HG03520 (cell line): ENCODE results near the gene LPP.

Experiments
- ATAC-seq: cut with Tn5 transposase; IDR thresholded peaks from one replicate; pipeline ENCODE4 v1.9.1; 2021; ENCODE audit warnings: mild to moderate bottlenecking, moderate library complexity; ENCODE audit not compliant: unreplicated experiment

The LPP gene

DNA sequence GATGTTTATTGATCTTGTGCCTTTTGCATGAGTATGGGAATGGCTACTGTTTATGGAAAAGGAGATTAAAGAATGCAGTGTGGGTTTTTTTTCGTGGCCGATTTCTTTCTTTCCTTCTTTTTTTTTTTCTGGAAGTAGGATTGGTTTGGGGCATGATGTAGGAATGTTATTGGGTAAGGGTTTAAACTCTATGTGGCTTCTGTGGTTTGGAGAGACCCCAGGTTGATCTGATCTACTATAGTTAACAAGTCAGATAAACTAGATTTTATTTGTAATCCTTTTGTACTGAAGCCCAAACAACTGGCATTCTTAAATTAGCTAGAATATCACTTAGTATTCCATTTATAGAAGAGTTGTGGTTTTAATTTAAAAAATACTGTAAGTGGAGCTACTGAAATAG is 304.8 kb downstream of the LPP start:
- no peak for ATAC-seq

DNA sequence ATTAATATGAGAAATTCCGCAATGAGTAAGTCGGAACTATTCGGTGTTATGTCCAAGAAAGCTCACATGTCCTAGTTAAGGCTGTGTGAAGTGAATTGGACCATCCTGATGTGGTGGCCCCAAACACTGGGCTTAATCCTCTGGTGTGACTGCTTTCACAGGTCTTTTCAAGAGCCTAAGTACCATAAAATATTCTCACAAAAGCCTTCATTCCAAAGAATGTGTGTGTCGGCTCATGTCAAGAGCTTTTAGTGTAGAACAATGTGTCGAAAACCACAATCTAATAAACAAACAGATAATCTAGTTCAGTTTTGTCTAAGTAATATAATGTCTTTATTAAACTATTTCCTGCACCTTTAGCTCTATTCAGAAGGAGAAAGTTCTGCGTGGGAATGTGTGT is 311.4 kb downstream of the LPP start:
- ATAC-seq: no peak

DNA sequence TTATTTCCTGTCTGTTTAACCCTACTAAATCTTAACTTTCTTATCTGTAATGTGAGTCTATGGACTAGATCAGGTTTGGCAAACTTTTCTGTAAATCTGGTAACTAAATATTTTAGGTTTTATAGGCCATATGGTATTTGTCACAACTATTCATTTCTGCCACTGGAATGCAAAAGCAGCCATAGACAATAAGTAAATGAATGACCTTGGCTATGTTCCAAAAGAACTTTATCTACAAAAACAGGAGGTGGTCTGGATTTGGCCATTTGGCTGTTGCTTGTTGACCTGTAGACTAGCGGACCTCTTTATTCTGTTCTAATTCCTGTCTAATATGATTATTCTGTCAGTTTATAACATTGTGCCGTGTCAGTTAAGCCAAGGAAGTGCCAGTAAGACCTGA is 314.2 kb downstream of the LPP start:
- ATAC-seq: no peak

DNA sequence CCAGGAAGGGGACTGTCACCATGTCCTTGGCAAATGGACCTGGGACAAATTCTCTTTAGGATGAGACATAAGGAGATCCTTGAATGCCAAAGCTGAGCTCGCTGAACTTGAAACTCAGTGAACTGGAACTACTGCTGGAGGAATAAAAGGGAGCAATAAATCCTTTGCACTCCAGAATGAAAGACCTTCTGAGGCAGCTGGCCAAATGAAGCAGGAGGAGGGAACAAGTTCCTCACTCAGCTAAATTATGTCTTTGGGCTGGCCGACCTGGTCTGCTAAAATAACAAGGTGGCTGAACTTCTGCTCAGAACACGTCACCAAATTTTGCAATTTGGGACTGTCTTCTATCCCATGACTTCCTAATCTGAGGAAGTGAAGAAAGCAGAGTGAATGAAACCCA is 314.7 kb downstream of the LPP start:
- no peak for ATAC-seq

DNA sequence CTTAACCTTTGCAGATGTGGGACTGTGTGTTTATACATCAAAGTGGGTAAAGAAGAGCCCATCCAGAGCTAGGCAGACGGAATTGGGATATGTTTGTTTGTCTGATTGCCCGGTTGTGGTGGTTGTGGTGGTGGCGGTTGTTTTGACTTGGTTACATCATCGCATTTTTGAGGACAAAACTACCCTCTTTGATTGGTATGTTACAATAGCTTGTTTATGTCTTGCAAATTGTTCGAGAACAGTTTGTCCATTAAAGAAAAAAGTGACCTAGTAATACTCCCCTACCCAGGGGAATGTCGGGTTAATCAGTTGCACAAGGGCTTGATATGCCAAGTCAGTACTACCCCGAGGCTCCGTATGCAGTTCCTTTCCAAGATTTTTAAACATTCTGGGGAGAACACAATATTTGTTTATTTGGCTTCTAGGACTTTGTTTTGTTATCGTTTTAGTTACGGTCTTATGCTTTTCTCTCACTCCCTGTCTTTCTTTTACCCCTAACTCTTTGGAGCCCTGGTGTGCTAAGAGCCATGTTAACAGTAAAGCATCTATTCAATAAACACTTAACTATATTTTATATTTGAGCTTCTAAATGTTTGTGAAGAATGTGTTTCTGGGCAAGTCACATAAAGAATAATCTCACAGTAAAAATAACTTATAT is 315.4 kb downstream of the LPP start:
- ATAC-seq: no peak

DNA sequence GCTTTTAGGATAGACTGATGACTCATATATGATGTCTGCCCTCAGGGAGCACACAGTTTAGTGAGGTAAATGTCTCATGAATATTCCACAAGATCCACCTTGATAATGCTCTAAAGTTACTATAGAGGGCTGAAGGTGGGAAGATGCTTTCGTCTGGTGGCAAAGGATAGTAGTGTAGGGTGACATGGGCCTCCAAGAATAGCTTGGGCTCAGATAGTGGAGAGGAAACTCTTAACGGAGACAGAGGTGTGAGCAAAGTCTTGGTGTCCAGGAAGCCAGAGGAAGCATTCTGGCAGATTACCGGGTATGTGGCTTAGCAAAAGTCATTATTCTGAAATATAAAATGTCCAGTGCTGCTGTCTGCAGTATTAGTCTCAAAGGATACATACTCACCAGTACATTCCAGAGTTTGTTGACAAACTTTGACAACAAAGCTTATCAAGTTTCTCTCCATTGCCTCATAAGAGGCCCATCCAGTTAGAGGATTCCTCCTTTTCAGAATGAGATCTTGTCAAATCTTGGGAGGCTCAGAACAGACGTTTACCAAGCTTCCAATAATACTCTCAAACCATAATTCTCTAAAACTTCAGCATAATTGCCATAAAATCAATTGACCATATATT is 316.7 kb downstream of the LPP start:
- no peak for ATAC-seq

DNA sequence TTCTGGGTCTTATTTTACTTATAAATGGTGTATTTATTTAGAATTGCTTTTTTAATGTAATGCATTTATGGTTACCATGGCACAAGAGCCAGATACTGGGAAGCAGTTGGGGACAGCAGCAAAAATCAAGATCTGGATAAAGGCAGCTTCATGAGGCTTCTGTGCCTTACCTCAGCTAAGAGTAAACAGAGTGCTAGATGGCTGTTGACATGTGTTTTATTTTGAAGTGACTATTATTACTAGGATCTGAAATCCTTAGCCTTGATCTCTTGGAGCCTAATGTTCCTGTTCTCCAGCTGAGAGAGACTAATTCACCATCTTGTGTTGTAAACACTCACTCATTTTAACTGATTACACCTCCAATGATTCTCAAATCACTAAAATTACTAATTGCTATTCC is 317.8 kb downstream of the LPP start:
- no peak for ATAC-seq

DNA sequence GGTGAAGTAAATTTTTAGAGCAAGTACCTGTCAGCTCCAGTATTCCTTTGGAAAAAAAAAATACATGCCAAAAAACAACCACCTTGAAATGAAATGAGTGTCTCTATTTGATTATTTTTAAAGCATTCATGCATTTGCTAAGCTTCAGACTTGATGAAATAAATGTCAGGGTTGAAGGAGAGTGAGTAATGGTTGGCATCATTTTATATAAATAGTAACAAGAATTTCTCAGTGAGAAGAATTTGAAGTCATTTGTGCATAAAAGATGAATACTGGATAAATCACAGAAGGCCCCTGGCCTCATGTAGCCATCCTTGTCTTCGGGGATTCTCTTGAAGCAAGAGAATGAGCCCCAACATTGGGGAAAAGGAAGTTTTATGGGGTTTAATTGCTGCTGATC is 318.4 kb downstream of the LPP start:
- ATAC-seq: no peak

DNA sequence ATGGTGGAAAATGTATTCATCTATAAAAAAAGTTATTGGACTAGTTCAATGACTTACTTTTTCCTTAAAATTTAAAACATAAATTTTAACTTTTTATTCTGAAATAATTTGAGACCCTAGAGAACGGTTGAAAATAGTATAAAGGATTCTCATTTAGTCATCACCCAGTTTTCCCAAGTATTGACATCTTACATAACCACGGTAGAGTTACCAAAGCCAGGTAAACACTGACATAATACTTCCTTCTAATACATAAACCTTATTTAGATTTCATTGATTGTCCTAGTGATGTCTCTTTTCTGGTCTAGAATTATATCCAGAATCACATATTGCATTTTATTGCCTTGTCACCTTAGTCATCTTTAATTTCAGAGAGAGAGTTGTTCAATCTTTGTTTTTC is 319.1 kb downstream of the LPP start:
- no peak for ATAC-seq

DNA sequence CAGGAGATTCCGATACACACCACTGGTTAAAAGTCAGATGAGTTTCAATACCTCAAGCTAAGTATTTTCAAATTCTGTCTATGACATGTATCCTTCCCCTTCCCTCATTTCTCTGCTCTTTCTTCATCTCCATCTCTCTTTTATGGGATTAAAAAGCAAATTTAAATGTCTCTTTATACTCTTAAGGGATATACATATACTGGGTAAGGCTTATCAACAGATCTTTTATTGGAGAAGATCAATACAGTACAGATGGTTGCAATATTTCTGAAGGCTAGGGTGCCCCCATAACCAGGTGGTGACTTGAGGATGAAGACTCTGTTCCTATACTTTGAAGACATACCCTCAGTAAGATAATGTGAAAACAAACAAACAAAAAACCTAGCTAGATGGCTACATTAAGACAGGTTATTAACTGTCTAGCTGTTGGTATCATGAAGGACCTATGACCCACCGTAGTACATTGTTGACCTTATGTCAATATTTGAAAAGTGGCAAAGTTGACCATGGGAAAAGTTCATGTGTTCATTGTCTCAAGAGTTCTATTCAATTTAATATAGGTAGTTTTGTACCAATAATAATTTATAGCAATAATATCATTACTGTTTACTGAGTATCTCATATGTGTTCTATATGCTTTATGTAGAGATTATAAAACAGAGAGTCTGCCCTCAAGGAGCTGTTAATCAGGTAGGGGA is 319.8 kb downstream of the LPP start:
- ATAC-seq: no peak

DNA sequence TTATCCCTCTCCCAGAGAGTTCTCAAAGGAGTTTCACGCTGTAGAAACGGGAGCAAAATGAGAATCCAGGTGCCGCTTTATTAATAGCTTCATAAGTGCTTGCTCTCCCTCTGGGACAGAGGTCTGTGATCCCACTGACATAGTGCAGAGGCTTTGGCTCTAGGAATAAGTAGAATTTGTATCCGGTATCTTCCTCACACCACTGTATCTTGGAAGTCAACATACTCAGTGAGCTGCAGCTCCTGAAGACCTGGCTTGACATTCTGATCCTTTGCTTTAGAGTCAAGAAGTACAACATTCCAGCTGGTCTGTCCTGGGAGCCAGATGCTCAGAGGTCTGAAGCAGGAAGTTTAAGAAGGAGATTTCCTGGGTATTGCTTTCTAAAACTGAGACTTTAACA is 323.0 kb downstream of the LPP start:
- ATAC-seq: no peak

DNA sequence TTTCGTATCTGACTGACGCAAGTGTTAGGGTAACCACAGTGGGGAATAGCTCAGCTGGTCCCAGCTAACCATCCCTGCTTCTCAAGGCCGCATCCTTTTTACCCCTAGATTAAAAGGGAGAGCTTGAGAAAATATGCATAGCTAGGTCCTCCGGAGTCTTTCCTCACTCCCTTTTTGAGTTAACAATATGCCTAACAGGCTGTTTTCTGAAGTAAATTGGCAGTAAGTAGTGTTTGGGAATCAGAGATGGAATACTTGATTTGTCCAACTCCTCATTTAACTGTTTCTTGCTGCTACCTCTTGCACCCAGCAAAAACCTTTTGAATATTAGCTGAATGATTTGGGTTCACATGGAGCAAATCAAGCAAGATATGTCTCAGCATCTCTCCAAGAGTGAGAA is 326.1 kb downstream of the LPP start:
- no peak for ATAC-seq

DNA sequence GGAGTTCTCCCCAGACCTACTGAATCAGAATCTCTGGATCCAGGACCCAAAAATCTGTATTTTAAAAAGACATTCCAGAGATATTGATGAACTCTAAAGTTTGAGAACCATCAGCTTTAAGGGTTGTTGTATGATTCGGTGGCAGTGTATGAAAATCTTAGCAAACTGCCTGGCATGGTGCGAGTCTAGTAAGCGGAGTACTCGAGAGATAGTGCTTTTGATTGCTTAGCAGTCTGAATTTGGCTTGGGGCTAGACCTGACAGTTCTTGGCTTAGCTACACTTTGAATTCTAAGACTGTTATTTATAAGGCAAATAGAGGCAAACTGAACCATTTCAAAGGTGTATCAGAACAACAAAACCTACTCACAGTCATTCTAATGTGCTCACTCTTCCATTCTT is 329.0 kb downstream of the LPP start:
- ATAC-seq: no peak

DNA sequence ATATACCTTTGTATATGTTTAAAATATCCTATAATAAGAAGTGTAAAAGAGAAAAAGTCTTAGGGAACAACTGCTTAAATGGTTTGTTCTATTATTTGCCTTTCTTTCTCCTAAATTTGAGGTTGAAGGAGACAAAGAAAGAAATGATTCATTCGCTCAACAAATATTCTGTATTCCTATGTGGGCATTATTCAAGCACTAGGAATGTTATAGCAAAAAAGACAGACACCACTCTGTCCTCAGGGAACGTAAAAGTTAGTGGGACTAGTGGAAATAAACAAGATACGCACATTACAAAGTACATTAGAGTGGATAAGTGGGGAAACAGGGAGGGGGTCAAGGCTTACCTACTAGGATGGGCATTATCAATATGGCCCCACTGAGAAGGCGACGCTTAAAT is 332.2 kb downstream of the LPP start:
- no peak for ATAC-seq

DNA sequence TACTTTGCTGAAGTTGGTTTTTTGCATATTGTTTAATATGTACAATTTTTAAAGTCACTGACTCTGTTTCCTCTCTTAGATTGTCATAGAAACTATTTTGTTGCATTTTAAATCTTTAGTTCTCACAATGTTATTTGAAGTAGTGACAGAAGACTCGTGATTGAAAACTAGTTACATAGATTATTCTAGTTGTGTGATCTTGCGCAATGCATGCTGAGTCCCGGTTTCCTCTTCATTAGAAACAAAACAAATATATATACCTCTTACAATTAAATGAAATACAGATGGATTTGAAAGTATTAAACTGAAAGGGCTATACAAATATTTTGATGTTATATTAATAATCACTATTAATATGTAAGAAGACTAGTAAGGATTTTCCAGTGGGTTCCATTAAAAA is 333.0 kb downstream of the LPP start:
- no peak for ATAC-seq

DNA sequence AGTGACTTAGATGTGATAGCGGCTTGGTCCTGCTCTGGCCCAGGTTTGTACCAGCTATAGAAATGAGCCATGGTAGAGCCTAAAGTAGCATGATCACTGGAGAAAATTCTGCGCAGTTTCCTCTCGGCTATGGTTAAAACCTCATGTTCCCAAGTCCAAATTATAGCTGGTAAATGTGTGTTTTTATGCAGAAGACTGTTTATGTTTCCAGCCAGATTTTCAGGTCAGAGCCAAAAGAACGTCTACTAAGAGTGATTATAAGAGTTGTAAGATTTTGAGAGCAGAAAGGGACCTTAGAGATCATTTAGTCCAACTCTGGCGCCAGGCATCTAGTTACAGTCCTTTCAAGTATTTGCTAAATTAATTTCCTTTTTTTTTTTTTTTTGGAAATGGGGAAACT is 333.7 kb downstream of the LPP start:
- ATAC-seq: no peak

DNA sequence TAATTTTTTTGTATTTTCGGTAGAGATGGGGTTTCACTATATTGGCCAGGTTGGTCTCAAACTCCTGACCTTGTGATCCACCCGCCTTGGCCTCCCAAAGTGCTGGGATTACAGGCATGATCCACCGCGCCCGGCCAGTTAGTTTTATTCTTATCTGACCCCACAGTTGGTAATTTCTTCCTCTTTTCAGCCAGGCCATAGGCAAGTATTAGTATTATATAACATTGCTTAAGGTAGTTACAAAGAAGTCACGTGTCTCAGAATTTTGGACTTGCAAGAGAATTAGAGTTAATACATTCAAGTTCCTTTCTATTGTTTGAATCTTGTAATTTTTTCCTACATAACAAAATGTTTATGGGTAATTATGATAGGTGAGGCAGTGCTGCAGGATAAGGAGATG is 334.8 kb downstream of the LPP start:
- ATAC-seq: no peak

DNA sequence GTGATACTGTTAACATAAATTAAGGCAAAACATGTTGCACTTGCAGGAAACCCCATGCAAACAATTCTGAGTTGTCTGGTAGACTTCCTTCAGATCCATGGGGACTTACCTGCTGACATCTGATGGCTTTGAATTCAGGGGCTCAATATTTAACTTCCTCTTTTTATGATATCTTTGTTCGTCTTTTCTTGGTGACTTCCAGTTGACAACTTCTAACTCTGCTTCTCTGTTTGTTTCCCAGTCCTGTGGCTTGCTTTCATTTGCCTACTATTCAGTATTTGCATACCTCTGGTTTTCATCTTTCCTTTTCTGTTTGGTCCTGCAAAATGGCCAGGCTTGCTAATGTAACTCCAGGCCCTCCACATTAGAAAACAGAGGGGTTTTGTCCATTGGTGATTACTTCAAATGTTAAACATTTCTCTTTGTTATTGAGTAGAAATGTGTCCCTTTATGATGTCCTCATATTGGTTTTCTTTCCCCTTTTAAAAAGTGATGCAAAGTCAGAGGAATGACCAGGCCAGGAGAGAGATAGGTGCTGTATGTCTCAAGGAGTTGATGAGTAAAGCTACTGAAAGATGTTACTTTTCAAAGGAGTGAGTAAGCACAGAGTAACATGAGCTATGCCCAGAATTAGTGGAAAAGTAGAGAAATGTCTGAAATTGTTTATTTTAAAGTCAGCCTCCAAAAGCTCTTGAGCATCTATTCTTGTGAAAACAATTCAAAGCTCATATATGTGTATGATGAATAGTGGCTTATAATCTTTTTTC is 335.9 kb downstream of the LPP start:
- ATAC-seq: no peak

DNA sequence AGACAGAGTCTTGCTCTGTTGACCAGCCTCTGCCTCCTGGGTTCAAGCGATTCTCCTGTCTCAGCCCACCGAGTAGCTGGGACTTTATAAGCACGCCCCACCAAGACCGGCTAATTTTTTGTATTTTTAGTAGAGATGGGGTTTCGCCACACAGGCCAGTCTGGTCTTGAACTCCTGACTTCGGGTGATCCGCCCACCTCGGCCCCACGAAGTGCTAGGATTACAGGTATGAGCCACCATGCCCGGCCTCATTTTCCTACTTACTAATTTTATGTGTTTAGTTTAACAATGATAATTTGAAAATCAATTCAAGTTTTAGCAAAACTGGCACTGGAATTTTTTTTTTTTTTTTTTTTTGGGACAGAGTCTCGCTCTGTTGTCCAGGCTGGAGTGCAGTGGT is 336.5 kb downstream of the LPP start:
- no peak for ATAC-seq

DNA sequence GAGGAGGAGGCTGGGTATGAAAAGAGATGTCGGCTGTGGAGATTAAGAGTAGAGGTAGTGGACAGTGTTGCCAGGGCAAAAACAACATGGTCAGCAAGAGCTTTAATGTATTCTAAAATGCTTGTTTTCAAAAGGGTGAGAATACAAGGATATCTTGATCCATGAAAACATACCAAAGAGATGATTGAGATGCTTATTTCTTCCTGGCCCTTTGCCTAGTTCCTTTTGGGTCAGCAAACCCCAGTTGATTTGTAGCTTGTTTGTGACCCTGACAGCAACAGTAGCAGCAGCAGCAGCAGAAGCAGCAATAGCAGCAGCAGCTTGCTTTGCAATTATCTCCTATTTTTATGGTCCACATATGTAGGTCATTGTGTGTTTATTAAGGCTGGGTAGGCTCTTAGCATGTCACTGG is 337.3 kb downstream of the LPP start:
- ATAC-seq: no peak

DNA sequence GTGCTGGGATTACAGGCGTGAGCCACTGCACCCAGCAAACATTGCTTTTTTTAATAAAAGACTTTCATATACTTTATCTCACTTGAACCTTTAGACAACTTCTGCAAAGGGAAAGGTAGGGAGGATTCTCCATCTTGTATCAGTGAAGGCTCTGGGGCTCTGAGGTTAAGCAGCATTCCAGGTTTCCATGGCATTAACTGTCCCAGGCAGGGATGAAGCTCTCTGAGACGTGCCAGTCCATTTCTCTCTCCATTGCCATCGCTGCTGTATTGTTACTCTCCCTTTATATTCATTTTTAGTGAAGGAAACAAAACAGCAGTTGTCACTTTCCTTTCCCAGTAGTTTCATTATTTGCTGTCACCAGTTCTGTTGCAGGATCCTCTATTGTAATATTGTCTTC is 342.4 kb downstream of the LPP start:
- ATAC-seq: no peak

DNA sequence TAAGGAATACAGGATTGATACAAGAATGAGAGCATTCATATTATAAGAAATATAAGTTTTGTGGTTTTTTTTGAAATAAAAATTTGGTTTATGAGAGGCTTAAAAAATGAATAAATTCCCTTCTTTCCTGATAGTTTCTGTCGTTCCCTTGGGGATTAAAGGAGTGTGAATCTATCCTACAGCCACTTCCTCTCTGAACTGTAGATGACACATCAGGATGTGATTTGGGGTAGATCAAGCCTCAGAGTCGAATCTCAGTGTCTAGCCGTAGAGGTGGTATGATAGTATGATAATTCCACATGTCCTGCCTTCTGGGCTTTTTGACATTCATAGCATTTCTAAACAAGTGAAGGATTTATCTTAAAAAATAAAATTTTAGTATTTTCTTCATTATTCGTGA is 343.1 kb downstream of the LPP start:
- ATAC-seq: no peak
